Measurements from ENCODE around the gene MACROD2.

The MACROD2 gene

DNA sequence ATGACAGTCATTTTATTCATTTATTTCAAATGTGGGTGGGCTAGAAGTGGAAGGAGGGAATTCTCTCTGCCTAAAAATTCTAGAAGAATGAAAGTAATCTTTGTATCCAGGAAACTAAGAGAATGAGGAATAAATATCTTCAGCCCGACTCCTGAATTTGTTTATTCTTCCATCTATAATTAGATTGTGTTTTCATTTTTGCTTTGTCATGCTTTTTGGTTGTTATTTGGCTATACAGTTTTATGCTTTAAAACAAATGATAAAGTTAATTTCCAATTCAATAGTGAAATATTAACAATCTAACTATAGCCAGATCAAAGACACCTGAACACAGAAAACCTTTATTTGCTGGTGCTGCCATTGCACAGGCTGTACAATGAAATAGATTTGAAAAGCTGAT, 2056.7 kb downstream of the MACROD2 start:
- DNase-seq: no peak
- intact Hi-C loops (cut with DNase I): no loop called here

DNA sequence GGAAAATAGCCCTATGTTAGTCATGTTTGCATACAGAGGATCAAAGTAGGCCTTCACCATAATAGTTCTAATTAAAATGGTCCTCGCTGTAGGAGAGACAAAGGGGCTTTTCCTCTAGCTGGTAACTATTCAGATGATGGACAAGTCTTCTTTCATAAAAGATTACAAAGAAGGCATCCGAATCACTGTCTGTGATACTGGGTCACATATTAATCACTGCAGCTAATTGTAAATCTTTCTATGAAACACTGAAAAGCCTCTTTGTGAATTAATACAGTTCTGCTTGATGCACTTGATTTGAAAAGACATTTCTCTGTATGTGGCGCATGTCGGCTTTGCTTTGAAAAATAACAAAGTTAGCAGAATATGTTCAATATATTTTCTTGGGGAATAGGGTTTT, 2057.1 kb downstream of the MACROD2 start:
- intact Hi-C loops (cut with DNase I): no loop called here
- DNase-seq: no peak

DNA sequence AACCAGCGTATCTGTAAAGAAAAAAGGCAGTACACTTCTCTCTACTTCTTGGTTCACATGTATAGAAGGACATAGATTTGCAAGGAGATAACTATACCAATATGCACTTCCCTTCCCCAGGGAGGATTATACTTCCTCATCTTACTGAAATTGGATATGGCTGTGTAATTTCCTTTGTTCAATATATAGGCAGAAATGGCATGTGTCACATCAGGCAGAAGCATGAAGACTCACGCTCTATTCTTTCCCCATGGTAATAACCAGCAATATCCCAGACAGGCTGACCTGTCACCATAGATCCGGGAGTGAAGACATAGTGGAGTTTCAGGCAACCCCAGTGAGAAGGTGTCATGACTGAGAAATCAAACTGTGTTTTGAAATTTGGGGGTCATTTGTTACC, 2059.7 kb downstream of the MACROD2 start:
- intact Hi-C loops (cut with DNase I): no loop called here

DNA sequence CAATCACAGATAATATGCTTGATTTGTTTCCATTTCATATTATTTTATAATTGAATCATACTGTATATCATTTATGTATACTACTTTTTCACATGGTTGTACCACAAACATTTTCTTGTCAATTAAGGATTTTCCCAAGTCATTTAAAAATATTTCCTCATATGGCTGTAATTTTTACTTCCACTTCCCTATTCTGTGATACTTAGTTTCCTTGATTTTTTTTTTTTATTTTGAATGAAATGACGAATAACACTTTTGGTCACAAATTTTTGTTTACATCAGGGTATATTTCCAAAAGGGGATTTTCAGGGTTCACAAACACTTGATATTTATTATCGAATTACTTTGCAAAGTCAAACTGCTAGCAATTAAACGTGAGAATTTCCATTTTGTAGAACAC, 2062.3 kb downstream of the MACROD2 start:
- no peak for DNase-seq
- intact Hi-C loops (cut with DNase I): no loop called here

More for the DNA sequence above, 2059.7 kb downstream of the MACROD2 start:
- DNase-seq: no peak

DNA sequence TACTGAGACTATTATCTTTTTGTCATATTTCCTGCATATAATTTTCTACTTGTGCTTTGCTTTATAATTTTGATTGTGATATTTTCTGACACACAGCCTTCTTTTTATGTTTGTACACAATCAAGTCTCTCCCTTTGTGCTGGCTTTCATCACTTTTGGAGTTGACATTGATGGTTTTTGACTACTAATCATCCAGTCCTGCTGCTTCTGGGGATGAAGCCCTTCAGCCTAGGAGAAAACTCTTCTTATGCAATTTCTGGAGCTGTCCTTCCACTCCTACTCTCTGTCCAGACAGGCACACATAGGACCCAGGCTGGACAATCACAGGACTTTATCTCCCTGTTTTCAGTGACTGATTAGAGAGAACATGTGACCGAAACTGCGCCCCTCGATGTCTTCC, 2063.0 kb downstream of the MACROD2 start:
- DNase-seq: no peak
- intact Hi-C loops (cut with DNase I): no loop called here

DNA sequence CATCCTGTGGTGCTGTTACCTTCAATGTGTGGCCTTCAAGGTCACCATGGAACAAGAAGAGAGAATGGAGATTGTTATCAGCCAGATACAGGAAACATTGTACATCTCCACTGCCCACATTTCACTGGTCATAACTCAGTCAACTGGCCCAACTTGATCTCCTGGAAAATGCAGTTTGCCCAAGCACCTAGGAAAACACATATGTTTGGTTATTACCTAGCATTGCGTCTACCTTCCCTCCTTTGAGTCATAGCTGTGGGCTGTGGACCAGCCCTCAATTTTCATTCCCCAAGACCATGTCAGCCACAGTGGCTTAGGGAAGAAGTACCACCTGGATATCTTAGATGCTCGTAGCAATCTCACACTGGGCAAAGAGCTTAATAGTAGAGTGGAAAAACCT, 2064.5 kb downstream of the MACROD2 start:
- intact Hi-C loops (cut with DNase I): no loop called here
- DNase-seq: no peak

DNA sequence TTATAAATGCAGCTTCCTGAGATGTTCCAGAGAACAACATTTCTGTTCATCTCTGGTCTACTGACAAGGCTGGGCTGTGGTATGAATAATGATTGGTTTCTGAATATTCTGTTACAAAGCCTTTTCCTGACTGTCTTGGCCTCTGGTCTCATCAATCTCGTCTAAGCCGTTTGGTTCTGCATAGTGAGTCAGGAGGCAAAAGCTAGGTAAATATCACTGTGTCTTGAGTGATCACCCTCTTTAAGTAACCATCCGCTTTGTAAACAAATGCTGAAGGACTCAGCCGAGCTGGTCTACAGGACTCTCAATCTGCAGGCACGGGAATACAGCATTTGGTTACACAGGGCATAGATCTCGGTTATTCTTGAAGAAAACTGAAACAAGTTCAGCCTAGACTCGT, 2066.0 kb downstream of the MACROD2 start:
- DNase-seq: no peak
- intact Hi-C loops (cut with DNase I): no loop called here

DNA sequence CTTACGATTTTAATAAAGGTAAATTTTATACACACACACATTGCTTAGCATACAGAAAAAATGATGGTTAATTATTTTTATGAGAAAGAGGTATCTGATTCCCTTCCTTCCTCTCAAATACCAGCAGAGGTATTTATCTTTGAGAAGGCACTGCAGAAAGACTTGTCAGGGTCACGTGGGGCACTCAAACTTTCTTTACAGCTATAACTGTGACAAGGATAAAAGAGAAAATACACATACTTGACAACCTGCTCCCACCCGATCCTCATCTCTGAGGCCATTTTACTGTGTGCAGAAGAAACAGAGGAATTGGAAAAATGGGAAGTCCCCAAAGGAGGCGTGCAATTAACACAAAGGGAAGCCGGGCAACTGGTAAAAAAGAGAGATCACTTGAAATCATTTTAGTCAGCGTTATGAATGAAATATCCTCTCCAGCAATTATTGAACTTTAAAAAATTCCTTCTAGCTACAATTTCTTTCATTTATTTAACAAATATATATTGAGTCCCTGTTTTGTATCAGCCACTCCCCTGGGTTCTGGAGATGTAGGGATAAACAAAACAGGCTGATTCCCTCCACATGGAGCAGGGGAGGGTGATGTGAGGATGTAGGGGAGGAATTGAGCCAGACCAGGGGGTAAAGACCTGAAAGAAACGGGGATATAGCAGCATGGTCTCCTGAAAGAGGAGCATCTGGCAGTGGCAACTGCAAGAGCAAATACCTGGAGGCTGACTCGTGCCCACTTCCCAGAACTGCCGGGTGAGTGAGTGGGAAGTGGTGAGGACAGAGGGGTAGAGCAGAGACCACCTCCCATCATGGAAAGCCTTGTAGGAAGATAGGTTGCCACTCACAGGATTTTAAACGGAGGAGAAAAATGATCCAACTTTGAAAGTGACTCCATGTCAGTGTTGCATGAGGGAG, 2067.6 kb downstream of the MACROD2 start:
- peak in 18 of 42 donors; percentile 9 to 62 (median 32) for DNase-seq

DNA sequence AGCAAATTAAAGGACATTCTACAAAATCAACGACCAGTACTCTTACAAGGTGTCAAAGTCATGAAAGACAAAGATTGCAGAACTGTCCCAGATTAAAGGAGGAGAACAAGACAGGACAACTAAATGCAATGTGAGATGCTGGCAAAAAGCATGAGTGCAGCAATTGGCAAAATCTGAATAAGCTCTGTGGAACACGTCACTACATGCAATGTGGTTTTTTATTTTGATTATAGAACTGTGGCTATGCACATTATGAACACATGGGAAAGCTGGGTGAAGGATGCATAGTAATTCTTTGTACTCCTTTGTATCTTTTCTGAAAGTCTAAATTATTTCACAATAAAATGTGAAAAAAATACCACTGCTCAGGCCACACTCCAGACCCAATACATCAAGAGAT, 2068.6 kb downstream of the MACROD2 start:
- intact Hi-C loops (cut with DNase I): no loop called here
- no peak for DNase-seq

More for the DNA sequence above, 2067.6 kb downstream of the MACROD2 start:
- intact Hi-C loops (cut with DNase I): no loop called here

DNA sequence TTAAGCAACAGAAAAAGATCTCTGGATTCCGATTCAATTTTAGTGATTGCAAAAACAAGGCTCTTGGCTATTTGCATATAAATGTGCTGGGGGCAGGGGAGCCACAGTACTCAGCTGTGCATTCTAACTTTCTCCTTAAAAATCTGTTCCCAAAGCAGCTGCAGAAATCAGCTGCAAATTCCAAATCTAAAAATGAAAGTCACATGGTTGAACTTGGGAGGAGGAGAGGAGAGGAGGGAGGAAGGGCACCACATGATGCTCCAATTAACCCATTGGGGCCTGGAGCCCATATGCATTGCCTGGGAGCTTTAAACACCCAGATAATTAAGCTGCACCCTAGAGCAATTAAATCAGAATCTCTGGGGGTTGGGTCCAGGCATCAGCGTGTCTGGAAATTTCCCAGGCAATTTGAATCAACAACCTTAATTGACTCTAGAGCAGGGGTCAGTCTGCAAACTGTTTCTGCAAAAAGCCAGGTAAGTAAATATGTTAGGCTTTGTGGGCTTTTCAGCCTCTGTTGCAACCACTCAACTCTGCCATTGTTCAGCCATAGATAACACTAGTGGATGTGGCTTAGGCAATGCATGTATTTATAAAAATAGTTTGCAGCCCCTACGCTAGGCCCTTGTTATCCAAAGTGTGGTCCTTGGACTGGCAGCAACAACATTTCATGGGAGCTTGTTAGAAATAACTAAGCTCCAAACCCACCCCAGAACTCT, 2069.8 kb downstream of the MACROD2 start:
- intact Hi-C loops (cut with DNase I): no loop called here
- DNase-seq: peak in 16 of 42 donors; percentile 3 to 45 (median 16)

DNA sequence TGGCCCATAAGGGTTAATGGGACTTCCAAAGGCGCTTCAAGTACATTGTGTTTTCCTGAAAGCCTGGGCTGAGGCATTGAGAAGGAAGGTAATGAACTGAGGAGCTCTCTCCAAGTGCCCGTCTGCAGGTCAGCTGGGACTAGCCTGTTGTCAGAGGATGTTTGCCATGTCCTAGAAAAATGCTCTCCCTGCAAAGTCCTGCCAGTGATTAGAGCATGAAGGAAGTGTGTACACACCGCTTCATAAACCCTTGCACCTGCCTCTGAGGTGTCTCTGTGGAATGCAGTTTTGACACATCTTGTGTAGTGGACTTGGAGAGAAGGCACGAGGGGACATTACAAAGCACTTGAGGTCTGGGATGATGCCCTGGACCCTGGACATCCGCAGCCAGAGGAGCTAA, 2071.3 kb downstream of the MACROD2 start:
- DNase-seq: no peak

DNA sequence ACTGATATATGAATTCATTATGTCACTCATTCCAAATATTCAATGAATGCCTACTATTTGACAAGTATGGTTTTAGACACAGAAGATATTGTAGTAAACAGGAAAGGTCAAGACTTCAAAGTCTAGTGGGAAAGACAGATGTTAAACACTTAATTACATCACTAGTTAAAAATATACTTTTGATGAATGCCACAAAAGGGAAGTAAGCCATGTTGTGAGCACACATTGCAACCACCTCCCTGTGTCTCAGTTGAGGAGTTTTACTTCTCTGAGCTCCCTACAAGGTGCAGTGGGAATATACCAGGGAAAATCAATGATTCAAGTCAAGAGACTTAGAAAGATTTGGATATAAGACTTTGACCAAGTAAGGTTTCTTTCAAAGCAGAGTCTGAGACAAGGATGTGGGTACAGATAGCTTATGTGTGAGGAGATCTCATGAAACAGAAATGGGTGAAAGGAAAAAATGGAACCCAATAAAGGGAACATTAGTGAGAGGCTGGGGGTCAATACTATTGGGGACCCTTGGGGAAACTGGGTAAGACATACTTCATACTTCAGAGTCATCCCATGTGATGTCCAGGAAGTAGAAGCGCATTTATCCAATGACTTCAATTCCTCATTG, 2074.2 kb downstream of the MACROD2 start:
- intact Hi-C loops (cut with DNase I): no loop called here
- DNase-seq: no peak

More for the DNA sequence above, 2071.3 kb downstream of the MACROD2 start:
- intact Hi-C loops (cut with DNase I): no loop called here

DNA sequence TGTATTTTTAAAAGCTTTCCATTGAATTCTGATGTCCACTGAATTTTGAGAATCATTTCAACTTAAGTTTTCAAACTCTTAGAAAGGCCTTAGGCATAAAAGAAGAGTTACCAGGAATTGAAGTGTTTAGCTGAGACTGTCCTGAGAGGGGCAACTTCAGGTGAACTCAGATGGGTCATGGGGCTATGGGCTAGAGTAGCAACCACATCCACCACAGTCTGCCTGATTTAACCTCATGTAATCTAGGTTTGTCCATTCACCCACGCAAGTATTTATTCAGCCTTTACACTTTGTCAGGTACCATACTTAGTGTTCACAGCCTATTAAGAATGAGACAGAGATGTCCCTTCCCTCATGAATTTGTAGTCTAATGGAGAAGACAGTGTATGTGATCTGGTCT, 2076.9 kb downstream of the MACROD2 start:
- intact Hi-C loops (cut with DNase I): no loop called here
- DNase-seq: no peak

DNA sequence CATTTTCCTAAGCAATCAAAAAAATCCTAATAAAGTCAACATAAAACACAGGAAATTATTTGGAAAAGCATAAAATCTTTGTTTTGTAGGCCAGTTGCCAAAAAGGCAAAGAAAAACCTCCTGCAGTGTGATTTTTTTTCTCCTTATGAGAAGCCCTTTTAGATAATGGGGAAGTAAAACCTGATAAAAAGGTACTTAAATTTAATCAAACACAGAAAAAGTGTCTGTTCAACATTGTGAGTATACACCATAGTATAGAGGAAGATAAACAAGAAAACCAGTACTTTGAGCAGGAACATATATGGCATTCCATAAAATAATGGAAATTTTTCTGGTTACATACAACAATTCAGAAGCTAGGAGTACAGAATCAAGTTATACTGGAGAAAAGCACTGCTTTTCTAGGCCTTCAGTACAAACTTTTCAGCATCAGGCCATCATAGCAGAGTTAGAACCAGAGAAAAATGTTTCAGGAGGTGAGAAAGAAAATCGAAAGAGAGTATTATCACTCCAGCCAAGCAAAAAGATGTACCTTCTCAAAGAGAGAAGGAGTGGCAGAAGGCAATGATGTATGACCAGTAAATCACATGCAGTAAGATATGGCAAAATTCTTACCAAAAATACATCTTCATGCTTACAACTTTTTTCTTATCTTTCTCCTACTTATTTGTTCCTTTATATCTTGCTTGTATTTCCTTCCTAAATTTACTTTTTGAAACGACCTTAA, 2083.0 kb downstream of the MACROD2 start:
- intact Hi-C loops (cut with DNase I): no loop called here
- DNase-seq: no peak

DNA sequence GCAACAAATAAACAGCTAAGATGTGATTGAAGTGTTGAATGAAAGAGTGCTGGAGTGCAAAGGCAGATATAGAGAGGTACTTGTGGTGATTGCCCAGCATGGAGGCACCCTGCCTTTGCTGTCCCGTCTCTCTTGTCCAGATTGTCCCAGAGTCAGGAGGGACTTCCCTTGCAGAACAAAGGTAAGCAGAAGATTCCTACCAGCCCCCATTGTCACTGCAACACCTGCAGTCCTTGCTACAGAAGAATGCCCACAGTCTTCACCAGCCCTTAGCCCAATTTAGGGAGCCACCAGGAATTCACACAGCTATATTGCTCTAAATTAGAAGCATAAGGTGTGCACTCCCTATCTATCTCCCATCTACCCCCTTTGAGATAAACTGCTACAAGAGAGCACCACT, 2086.1 kb downstream of the MACROD2 start:
- DNase-seq: no peak
- intact Hi-C loops (cut with DNase I): no loop called here

DNA sequence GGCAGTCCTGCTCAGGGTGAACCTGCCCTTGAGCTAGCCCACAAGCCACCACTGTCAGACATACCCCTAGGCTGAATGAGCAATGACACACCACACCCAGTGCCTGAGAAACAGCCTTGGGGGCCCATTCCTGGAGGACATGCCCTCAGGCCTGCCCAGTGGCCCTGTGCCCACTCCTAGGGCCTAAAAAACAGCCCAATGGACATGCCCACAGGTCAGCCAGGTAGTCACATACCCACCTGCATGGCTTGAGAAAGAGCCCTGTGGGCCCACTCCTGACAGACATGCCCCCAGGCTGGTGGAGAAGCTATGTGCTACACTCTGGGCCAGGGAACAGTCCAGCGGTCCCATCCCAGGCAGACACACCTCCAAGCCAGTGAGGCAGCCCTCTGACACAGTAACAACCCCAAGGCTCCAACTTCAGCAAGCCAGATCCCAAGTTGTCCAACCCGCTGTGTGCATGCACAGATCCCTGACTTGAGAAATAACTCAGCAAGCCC, 2086.8 kb downstream of the MACROD2 start:
- intact Hi-C loops (cut with DNase I): no loop called here

DNA sequence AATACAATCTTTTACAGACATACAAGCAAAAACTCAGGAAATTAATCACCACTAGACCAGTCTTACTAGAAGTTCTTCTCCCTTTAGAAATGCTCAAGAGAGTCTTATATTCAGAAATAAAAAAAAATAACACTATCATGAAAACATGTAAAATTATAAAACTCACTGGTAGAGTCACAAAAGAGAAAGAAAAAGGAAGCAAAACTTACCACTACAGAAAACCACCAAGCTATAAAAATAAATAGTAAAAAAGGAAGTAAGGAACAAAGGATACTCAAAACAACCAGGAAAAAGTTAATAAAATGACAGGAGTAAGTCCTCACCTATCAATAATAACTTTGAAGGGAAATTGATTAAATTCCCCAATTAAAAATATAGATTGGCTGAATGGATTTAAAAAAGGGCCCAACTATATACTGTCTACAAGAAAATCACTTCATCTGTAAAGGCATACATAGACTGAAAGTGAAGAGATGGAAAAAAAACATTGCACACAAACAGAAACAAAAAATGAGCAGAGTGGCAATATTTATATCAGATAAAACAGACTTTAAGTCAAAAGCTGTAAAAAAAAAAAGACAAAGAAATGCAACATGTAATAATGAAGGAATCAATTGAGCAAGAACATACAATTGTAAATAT, 2088.4 kb downstream of the MACROD2 start:
- no peak for DNase-seq
- intact Hi-C loops (cut with DNase I): no loop called here

More for the DNA sequence above, 2086.8 kb downstream of the MACROD2 start:
- no peak for DNase-seq

DNA sequence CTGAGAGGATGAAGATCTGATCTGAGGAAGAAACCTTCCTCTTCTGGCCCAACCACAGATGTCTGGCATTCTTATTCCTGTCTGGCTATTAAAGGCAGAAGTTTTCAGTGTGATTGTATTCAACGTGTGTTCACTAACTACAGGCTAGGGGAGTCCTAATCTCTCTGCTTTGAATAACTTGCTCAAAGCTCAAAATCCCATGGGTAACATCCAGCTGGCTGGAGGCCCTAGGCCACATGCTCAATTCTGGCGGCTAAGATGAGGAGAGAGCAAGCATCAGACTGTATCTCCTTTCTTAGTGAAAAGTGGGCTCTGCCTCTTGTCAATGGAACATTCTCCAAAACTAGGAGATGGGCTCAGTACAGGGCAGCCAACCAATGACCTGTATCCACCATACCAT, 2099.9 kb downstream of the MACROD2 start:
- intact Hi-C loops (cut with DNase I): no loop called here
- DNase-seq: no peak

Data from head of caudate nucleus (tissue), 42 donors.